Fibroblast of lung (primary cell): ENCODE data around the gene ZNF565. TPM values are rescaled to one million over a fixed set of nuclear protein-coding genes. Genes with fewer than 3 reads are reported as not detected.
A peak's percentile ranks its signal among the peaks of the same experiment; 100 is the strongest.

Experiments used
- DNase-seq, 2 donors: peaks; one replicate each; pipeline versions ENCODE4 v3.0.0 to v3.0.0-alpha.2; 2010; ENCODE audit warnings: low read depth in 2 of 2
- H2AFZ ChIP-seq: 2 replicates; pipeline ENCODE4 v1.5.1; 2012; ENCODE audit warnings: low read length, control low read depth, inconsistent platforms
- H3K27ac ChIP-seq: 2 replicates; pipeline ENCODE4 v1.5.1; 2011; ENCODE audit warnings: low read length, control low read depth; ENCODE audit not compliant: insufficient read depth
- H3K27me3 ChIP-seq: 2 replicates; pipeline ENCODE4 v1.5.1; 2011; ENCODE audit warnings: mild to moderate bottlenecking, low read length; ENCODE audit not compliant: control insufficient read depth, insufficient read depth
- H3K36me3 ChIP-seq: 2 replicates; pipeline ENCODE4 v1.5.1; 2011; ENCODE audit warnings: low read length; ENCODE audit not compliant: control insufficient read depth, insufficient read depth
- H3K4me1 ChIP-seq: 2 replicates; pipeline ENCODE4 v1.5.1; 2011; ENCODE audit warnings: low read length; ENCODE audit not compliant: control insufficient read depth, insufficient read depth; ENCODE audit errors: extremely low read depth
- H3K4me2 ChIP-seq: 2 replicates; pipeline ENCODE4 v1.5.1; 2011; ENCODE audit warnings: low read length, control low read depth; ENCODE audit not compliant: insufficient read depth; ENCODE audit errors: extremely low read depth
- H3K4me3 ChIP-seq, 4 experiments: fragments of 200-600 bp in 1 of 4; sonication (generic) in 1 of 4; replicated peaks in 1 of 4; 2 replicates each; pipeline ENCODE4 v1.5.1; 2011 to 2016; ENCODE audit warnings: low read length in 4 of 4, low read depth in 3 of 4, mild to moderate bottlenecking in 3 of 4, control low read depth in 2 of 4, inconsistent platforms in 1 of 4, mixed read lengths in 1 of 4; ENCODE audit not compliant: insufficient read depth in 1 of 4; ENCODE audit errors: control extremely low read depth in 1 of 4
- H3K79me2 ChIP-seq: 2 replicates; pipeline ENCODE4 v1.5.1; 2012; ENCODE audit warnings: mild to moderate bottlenecking, low read length, inconsistent platforms; ENCODE audit not compliant: control insufficient read depth, insufficient read depth
- H3K9ac ChIP-seq: 2 replicates; pipeline ENCODE4 v1.5.1; 2011; ENCODE audit warnings: mild to moderate bottlenecking, low read length, control low read depth; ENCODE audit not compliant: insufficient read depth
- H3K9me3 ChIP-seq: 2 replicates; pipeline ENCODE4 v1.5.1; 2012; ENCODE audit warnings: low read depth, low read length; ENCODE audit not compliant: control insufficient read depth, insufficient read depth
- H4K20me1 ChIP-seq: 2 replicates; pipeline ENCODE4 v1.5.1; 2011; ENCODE audit warnings: low read length; ENCODE audit not compliant: control insufficient read depth, insufficient read depth; ENCODE audit errors: extremely low read depth
- EZH2 ChIP-seq: IDR thresholded peaks from 2 replicates; pipeline ENCODE4 v1.5.1; 2012; ENCODE audit warnings: low read length, control low read depth, mild to moderate bottlenecking; ENCODE audit errors: missing control alignments
- polyA plus RNA-seq, 2 donors: library from polyadenylated mRNA; depleted of rRNA in 1 of 2; stranded (reverse) in 1 of 2; unstranded in 1 of 2; fragments of >200 nt; gene quantifications; 2 replicates each; pipeline ENCODE4 v1.2.1, GENCODE V29; 2011 to 2012; ENCODE audit warnings: missing spikeins in 1 of 2
- total RNA-seq: library from RNA; depleted of rRNA; stranded (reverse); fragments of >200 nt; gene quantifications from 2 replicates; pipeline ENCODE4 v1.2.1, GENCODE V29; 2014
- TF ChIP-seq, protein P1 (sequence below), 2 donors: IDR thresholded peaks in 1 of 2; conservative IDR thresholded peaks in 1 of 2; 1 replicate in 1 of 2; 2 replicates in 1 of 2; pipeline ENCODE4 v1.5.1; 2011 to 2012; ENCODE audit warnings: low read length in 2 of 2, control low read depth in 1 of 2, inconsistent platforms in 1 of 2, low read depth in 1 of 2, mild to moderate bottlenecking in 1 of 2

ZNF565 gene
- total and polyA plus RNA-seq, 2 donors (not counting 1 experiment from before 2014, with no cell fraction given), result 4.3 to 6.3 TPM

DNA sequence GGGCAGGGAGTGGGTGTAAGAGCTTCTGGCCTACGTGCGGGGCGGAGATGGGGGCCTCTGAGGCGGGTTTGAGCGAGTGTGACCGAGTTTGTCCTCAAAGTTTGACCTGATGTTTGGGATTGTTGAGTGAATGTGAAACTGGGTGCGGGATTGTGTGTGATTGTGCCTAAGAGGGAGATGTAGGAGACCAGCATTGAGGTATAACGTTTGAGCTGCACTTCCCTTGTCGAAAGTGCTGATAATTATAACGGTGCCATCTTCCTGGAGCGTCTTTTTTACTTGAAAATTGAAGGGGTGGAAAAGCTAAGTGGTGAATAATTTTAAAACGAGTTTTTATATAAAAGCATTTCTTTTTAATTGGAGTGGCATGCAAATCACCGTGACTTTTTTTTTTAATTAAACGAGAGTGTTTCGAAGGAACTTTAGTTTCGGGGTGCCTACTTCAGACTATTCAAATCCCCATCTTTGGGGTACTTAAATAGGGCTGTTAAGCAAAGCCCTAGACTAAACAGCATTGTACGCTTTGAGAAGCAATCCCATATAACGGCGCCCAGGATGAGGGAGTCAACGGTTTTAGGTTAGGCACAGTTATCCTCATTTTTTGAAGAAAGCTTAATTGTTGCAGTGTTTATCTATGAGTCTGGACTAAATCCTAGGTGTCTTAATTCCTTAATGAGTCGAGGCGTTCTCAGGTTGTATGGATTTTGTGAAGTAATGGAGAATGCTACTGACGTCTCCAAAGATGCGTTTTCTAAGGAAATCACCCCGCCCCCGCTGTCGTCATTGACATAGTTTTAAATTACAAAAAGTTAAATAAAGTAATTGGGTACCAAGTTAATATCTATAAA lies 1.0 kb upstream of the ZNF565 start:
- H2AFZ ChIP-seq, result peak overlapping the region; percentile 77

DNA sequence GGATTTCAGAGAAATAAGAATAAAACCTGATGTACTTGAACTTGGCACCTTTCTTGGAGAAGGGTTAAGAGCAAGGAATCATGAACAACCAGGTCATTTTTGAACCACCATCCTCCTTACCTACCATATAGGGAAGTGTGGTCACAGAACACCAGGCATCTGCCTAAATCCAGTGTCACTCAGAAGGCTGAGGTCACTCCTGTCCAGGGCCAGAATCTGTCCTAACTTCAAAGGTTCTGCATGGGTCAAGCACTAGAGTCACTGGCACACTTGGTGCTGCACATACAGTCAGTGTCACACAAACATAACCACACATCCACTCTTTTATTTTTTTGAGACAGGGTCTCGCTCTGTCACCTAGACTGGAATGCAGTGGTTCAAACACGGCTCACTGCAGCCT lies 1.6 kb downstream of the ZNF565 start:
- TF ChIP-seq, protein P1, sequence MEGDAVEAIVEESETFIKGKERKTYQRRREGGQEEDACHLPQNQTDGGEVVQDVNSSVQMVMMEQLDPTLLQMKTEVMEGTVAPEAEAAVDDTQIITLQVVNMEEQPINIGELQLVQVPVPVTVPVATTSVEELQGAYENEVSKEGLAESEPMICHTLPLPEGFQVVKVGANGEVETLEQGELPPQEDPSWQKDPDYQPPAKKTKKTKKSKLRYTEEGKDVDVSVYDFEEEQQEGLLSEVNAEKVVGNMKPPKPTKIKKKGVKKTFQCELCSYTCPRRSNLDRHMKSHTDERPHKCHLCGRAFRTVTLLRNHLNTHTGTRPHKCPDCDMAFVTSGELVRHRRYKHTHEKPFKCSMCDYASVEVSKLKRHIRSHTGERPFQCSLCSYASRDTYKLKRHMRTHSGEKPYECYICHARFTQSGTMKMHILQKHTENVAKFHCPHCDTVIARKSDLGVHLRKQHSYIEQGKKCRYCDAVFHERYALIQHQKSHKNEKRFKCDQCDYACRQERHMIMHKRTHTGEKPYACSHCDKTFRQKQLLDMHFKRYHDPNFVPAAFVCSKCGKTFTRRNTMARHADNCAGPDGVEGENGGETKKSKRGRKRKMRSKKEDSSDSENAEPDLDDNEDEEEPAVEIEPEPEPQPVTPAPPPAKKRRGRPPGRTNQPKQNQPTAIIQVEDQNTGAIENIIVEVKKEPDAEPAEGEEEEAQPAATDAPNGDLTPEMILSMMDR (conservative IDR thresholded peaks at IDR 0.05 in 1 of 2, IDR thresholded peaks at IDR 0.05 in 1 of 2; ENCODE audit: low read depth in 1 of 2, low read length in 2 of 2), result no peak
- no peak for TF ChIP-seq EZH2
- no peak overlapping the region for H3K27ac ChIP-seq
- no peak overlapping the region for H3K4me3 ChIP-seq
- H3K9me3 ChIP-seq, result no peaks in the 10 kb centered on the region
- no peaks in the 10 kb centered on the region for H3K27me3 ChIP-seq
- H3K4me2 ChIP-seq, result no peak overlapping the region
- peaks cover 39% of the 10 kb centered on the region for H3K79me2 ChIP-seq
- no peak overlapping the region for H2AFZ ChIP-seq
- no peak for DNase-seq
- H3K4me1 ChIP-seq, result peaks cover 7% of the 10 kb centered on the region
- H3K36me3 ChIP-seq, result no peaks in the 10 kb centered on the region
- no peak overlapping the region for H3K9ac ChIP-seq
- no peaks in the 10 kb centered on the region for H4K20me1 ChIP-seq

More for the DNA sequence above, 1.0 kb upstream of the ZNF565 start:
- peaks cover 2% of the 10 kb centered on the region for H4K20me1 ChIP-seq
- no peaks in the 10 kb centered on the region for H3K27me3 ChIP-seq
- TF ChIP-seq, protein P1 (conservative IDR thresholded peaks at IDR 0.05 in 1 of 2, IDR thresholded peaks at IDR 0.05 in 1 of 2; ENCODE audit: low read depth in 1 of 2, low read length in 2 of 2), result no peak
- no peak for TF ChIP-seq EZH2
- no peaks in the 10 kb centered on the region for H3K9me3 ChIP-seq
- peak; percentile 57 to 60 for DNase-seq
- H3K36me3 ChIP-seq, result peaks cover 1% of the 10 kb centered on the region
- H3K4me3 ChIP-seq, result peak overlapping the region; percentile 66 to 100 (median 94)
- peak overlapping the region; percentile 96 for H3K27ac ChIP-seq
- H3K4me2 ChIP-seq, result peak overlapping the region; percentile 96
- peak overlapping the region; percentile 96 for H3K9ac ChIP-seq
- peaks cover 7% of the 10 kb centered on the region for H3K4me1 ChIP-seq
- H3K79me2 ChIP-seq, result peaks cover 62% of the 10 kb centered on the region

DNA sequence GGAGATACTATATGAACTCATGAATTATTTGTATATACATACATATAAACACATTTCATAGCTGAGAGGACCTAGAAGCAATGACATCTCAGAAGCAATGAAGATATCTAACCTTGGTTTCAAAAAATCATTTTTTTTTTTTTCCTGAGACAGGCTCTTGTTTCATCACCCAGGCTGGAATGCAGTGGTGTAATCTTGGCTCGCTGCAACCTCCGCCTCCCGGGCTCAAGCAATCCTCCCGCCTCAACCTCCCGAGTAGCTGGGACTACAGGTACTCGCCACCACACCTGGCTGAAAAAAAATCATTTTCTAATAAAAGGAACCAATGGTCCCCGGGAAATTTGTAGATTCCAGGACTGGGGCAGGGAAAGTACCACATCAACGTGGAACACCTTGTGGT lies 4.0 kb downstream of the ZNF565 start:
- Histone ChIP-seq H3K27ac (no peak overlapping the region), H3K27me3 (no peaks in the 10 kb centered on the region), H3K36me3 (no peaks in the 10 kb centered on the region), H3K79me2 (peaks cover 15% of the 10 kb centered on the region), H3K9me3 (no peaks in the 10 kb centered on the region), H3K4me2 (no peak overlapping the region), H2AFZ (no peak overlapping the region), H3K9ac (no peak overlapping the region), H3K4me3 (no peak overlapping the region), H3K4me1 (peaks cover 4% of the 10 kb centered on the region), H4K20me1 (no peaks in the 10 kb centered on the region)
- TF ChIP-seq EZH2, result no peak
- TF ChIP-seq, protein P1 (conservative IDR thresholded peaks at IDR 0.05 in 1 of 2, IDR thresholded peaks at IDR 0.05 in 1 of 2; ENCODE audit: low read depth in 1 of 2, low read length in 2 of 2), result no peak
- DNase-seq, result peak in 1 of 2 donors; percentile 6
